Measurements from ENCODE around the gene RIC8A. TPM values are rescaled to one million over a fixed set of nuclear protein-coding genes. Genes with fewer than 3 reads are reported as not detected.

The RIC8A gene
- total RNA-seq, 1 donor from 2014 or later, result 85.2 TPM

- Mint-ChIP-seq H3K27ac (peak overlapping the region; percentile 99), H3K4me1 (peaks cover 23% of the 10 kb centered on the region), H3K27me3 (ENCODE audit: low read depth) (no peaks in the 10 kb centered on the region), H3K9me3 (no peaks in the 10 kb centered on the region), H3K4me3 (peak overlapping the region; percentile 91), H3K36me3 (peaks cover 19% of the 10 kb centered on the region)
- peak in 1 of 2 experiments; percentile 68 for DNase-seq (ENCODE audit: low spot score in 2 of 2, unreplicated experiment in 2 of 2)
- TF ChIP-seq CTCF (IDR thresholded peaks at IDR 0.05; ENCODE audit: unreplicated experiment), result no peak
Observed at GRCh38 chr11:208181-208916, 841 bp downstream of the RIC8A start.

DNA sequence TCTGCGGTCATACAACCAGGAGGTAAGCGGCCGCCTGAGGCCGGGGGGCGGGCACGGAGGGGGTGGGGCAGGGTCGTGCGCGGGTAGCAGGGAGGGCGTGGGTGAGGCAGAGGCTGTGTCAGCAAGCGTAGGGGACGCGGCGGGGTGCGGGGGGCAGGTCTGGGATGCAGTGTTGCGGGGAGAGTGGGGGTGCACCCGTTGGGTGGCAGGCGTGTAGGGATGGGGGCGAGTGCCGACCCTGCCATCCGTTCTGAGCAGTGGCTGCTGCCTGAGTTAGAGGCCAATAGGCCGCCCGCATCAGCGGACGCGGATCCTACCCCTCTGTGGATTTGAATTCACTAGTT lies 1.4 kb downstream of the RIC8A start:
- Mint-ChIP-seq H3K9me3 (no peaks in the 10 kb centered on the region), H3K4me3 (peak overlapping the region; percentile 91), H3K4me1 (peaks cover 23% of the 10 kb centered on the region), H3K27ac (peak overlapping the region; percentile 94), H3K36me3 (peaks cover 17% of the 10 kb centered on the region), H3K27me3 (ENCODE audit: low read depth) (no peaks in the 10 kb centered on the region)
- no peak for TF ChIP-seq CTCF (IDR thresholded peaks at IDR 0.05; ENCODE audit: unreplicated experiment)
- no peak for DNase-seq (ENCODE audit: low spot score in 2 of 2, unreplicated experiment in 2 of 2)

- Mint-ChIP-seq H3K27me3 (ENCODE audit: low read depth) (no peaks in the 10 kb centered on the region), H3K27ac (peak overlapping the region; percentile 94), H3K4me3 (peak overlapping the region; percentile 91), H3K9me3 (no peaks in the 10 kb centered on the region), H3K36me3 (peaks cover 20% of the 10 kb centered on the region), H3K4me1 (peaks cover 23% of the 10 kb centered on the region)
- DNase-seq (ENCODE audit: low spot score in 2 of 2, unreplicated experiment in 2 of 2), result no peak
- TF ChIP-seq CTCF (IDR thresholded peaks at IDR 0.05; ENCODE audit: unreplicated experiment), result no peak
Observed at GRCh38 chr11:209275-210121, 2.0 kb downstream of the RIC8A start.

- no peaks in the 10 kb centered on the region for H3K9me3 Mint-ChIP-seq
- DNase-seq (ENCODE audit: low spot score in 2 of 2, unreplicated experiment in 2 of 2), result no peak
- H3K27me3 Mint-ChIP-seq (ENCODE audit: low read depth), result no peaks in the 10 kb centered on the region
- H3K36me3 Mint-ChIP-seq, result peaks cover 20% of the 10 kb centered on the region
- peaks cover 23% of the 10 kb centered on the region for H3K4me1 Mint-ChIP-seq
- H3K27ac Mint-ChIP-seq, result peak overlapping the region; percentile 93
- H3K4me3 Mint-ChIP-seq, result peak overlapping the region; percentile 91
- TF ChIP-seq CTCF (IDR thresholded peaks at IDR 0.05; ENCODE audit: unreplicated experiment), result no peak
Observed at GRCh38 chr11:210122-210802, 2.8 kb downstream of the RIC8A start.

DNA sequence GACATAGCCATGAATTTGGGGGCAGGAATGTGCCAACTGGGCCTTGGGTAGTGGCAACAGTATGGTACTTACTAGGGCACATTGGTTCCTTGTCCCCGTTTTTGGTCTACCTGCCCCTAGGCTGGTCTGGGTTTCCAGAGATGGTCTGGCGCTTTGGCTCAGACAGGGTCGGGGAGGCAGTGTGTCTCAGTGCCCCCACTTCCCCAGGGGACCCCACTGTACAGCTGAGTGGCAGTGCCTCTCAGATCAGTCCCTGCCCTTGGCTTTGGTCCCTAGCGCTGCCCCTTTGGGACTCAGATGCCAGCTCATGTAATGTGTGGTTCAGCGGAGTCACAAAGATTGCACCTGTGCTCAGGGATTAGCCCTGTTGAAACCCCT lies 3.3 kb downstream of the RIC8A start:
- H3K4me3 Mint-ChIP-seq, result peak overlapping the region; percentile 40
- no peaks in the 10 kb centered on the region for H3K9me3 Mint-ChIP-seq
- TF ChIP-seq CTCF (IDR thresholded peaks at IDR 0.05; ENCODE audit: unreplicated experiment), result no peak
- H3K27me3 Mint-ChIP-seq (ENCODE audit: low read depth), result no peaks in the 10 kb centered on the region
- peak overlapping the region; percentile 93 for H3K27ac Mint-ChIP-seq
- peaks cover 23% of the 10 kb centered on the region for H3K4me1 Mint-ChIP-seq
- DNase-seq (ENCODE audit: low spot score in 2 of 2, unreplicated experiment in 2 of 2), result no peak
- peaks cover 20% of the 10 kb centered on the region for H3K36me3 Mint-ChIP-seq
